Stomach (tissue), 9 donors: Measurements from ENCODE around the gene SIGLEC7. TPM values are rescaled to one million over a fixed set of nuclear protein-coding genes. Genes with fewer than 3 reads are reported as not detected.

Experiments
- DNase-seq, 2 donors: peaks; one replicate each; pipeline versions ENCODE4 v3.0.0 to v3.0.0-alpha.2; 2013 to 2019
- H3K27ac ChIP-seq, 5 donors: fragments of 200-600 bp in 4 of 5; sonication (generic) in 4 of 5; one replicate each; pipeline ENCODE4 v1.5.1; 2013 to 2019; ENCODE audit warnings: mild to moderate bottlenecking in 1 of 5, moderate library complexity in 1 of 5
- H3K27me3 ChIP-seq, 3 donors: fragments of 200-600 bp; sonication (generic); one replicate each; pipeline ENCODE4 v1.5.1; 2017 to 2019; ENCODE audit warnings: mixed run types in 1 of 3
- H3K36me3 ChIP-seq, 4 donors: fragments of 200-600 bp; sonication (generic); 1 replicate in 3 of 4; 2 replicates in 1 of 4; pipeline ENCODE4 v1.5.1; 2016 to 2019
- H3K4me1 ChIP-seq, 4 donors: fragments of 200-600 bp; sonication (generic); one replicate each; pipeline ENCODE4 v1.5.1; 2016 to 2019
- H3K4me3 ChIP-seq, 4 donors: fragments of 200-600 bp; sonication (generic) in 3 of 4; one replicate each; pipeline ENCODE4 v1.5.1; 2016 to 2019; ENCODE audit warnings: mild to moderate bottlenecking in 1 of 4
- H3K9me3 ChIP-seq, 4 donors: fragments of 200-600 bp; sonication (generic); one replicate each; pipeline ENCODE4 v1.5.1; 2016 to 2019
- EP300 ChIP-seq: sonication (generic); formaldehyde crosslinking; IDR thresholded peaks from one replicate; pipeline ENCODE4 v1.6.1; 2017; ENCODE audit warnings: antibody characterized with exemption
- POLR2A ChIP-seq, 4 donors: fragments of 450-650 bp; IDR thresholded peaks; one replicate each; pipeline ENCODE4 v1.6.1; 2016; ENCODE audit warnings: antibody characterized with exemption in 4 of 4, control low read depth in 2 of 4, mild to moderate bottlenecking in 1 of 4, moderate library complexity in 1 of 4
- POLR2AphosphoS5 ChIP-seq, 3 donors: sonication (generic); formaldehyde crosslinking; IDR thresholded peaks; one replicate each; pipeline ENCODE4 v1.6.1; 2016; ENCODE audit warnings: antibody characterized with exemption in 3 of 3
- WGBS, 5 donors: extraction: QIAGEN DNeasy Blood & Tissue Kit in 3 of 5; methylation state at CpG; one replicate each; pipeline versions ENCODE4 v1.1.5 to v1.1.7; 2013 to 2018; 5-methylcytosine and 5-hydroxymethylcytosine counted together
- intact Hi-C: fragments of 100-400 bp; cut with DNase I; formaldehyde crosslinking; loops from one replicate; pipeline ENCODE4 v1.15.1; 2023; ENCODE audit warnings: low total_unique reads
- polyA plus RNA-seq, 3 donors: library from polyadenylated mRNA; stranded (reverse); fragments of 200-250 nt; gene quantifications; one replicate each; pipeline ENCODE4 v1.2.3, GENCODE V29; 2013
- total RNA-seq, 5 donors: library from RNA; depleted of rRNA; stranded (reverse); fragments of >200 nt; gene quantifications; one replicate each; pipeline versions ENCODE4 v1.1.0 to v1.2.3, GENCODE V29; 2014 to 2016
- TF ChIP-seq, protein P1 (sequence below), 7 experiments: fragments of 450-650 bp in 4 of 7; fragments of 200-600 bp in 3 of 7; sonication (generic) in 3 of 7; IDR thresholded peaks; one replicate each; pipeline ENCODE4 v1.5.1; 2016 to 2019; ENCODE audit warnings: antibody characterized with exemption in 7 of 7, control low read depth in 2 of 7, mild to moderate bottlenecking in 1 of 7
- donor health status: healthy with polysubstance abuse.
- donor health status: Bipolar disorder and iron deficiency.
- donor health status: healthy.

Gene SIGLEC7
- total and polyA plus RNA-seq, 8 donors, result 0.18 to 1.8 (median 0.90) TPM; not detected in 4

DNA sequence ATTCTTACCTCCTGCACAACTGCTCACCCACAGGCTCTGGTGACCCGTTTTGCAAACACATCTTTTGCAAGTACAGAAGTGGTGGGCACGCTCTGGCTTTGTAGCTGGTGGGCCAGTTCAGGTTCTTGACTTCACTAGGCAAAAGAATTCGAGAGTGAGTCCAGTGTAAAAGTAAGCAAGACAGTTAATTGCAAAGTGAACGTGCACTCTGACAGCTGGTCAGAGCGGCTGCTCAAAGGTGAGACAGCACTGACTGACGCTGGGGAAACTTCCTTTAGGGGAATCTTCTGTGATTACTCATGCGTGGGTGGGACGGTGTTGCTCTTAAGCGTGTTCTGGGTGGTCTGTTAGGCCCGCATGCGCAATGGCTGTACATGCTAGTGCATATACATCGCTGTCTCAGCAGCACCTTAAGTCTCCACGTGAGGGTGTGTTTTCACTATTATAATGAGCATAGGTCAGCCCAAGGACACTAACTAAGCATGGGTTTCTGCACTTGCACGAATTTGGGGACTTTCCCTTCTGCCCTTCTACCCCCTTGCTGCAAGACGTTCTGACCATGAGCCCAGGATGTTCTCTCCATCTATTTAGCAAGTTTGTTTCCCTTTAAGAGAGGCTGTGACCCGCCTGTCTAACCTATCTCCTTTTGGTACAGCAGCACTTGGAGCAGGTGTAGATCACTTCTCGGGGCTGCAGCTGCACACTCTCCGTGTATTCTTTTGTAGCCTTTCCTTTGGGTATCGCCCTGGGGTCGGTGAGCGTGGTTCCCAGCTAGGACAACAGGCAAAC lies 52.6 kb downstream of the SIGLEC7 start:
- no peaks in the 10 kb centered on the region for H3K36me3 ChIP-seq
- TF ChIP-seq POLR2A (IDR thresholded peaks at IDR 0.05) (no peak), EP300 (no peak), POLR2AphosphoS5 (IDR thresholded peaks at IDR 0.05) (no peak)
- TF ChIP-seq, protein P1, sequence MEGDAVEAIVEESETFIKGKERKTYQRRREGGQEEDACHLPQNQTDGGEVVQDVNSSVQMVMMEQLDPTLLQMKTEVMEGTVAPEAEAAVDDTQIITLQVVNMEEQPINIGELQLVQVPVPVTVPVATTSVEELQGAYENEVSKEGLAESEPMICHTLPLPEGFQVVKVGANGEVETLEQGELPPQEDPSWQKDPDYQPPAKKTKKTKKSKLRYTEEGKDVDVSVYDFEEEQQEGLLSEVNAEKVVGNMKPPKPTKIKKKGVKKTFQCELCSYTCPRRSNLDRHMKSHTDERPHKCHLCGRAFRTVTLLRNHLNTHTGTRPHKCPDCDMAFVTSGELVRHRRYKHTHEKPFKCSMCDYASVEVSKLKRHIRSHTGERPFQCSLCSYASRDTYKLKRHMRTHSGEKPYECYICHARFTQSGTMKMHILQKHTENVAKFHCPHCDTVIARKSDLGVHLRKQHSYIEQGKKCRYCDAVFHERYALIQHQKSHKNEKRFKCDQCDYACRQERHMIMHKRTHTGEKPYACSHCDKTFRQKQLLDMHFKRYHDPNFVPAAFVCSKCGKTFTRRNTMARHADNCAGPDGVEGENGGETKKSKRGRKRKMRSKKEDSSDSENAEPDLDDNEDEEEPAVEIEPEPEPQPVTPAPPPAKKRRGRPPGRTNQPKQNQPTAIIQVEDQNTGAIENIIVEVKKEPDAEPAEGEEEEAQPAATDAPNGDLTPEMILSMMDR (IDR thresholded peaks at IDR 0.05), result no peak
- intact Hi-C loops, result no loop called here

DNA sequence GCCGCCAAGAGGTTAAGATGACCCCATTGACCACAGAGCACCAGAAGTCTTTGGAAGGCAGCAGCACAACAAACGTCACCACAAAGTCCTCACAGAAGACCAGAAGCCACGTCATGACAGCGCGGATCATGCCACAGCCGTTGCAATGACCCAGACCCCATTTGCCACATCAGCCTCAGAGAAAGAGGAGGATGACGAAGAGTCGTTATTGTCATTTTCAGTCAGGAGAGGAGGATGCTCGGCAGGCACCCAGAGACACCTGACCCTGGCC lies 53.1 kb downstream of the SIGLEC7 start:
- no peaks in the 10 kb centered on the region for H3K36me3 ChIP-seq
- H3K4me1 ChIP-seq, result no peaks in the 10 kb centered on the region
- WGBS, 5 donors, result 82 to 90% (median 87%) methylated on average over 6 to 9 of the region's 9 CpGs
- no peak for TF ChIP-seq POLR2A (IDR thresholded peaks at IDR 0.05)
- TF ChIP-seq EP300, result no peak
- TF ChIP-seq, protein P1 (IDR thresholded peaks at IDR 0.05), result no peak
- TF ChIP-seq POLR2AphosphoS5 (IDR thresholded peaks at IDR 0.05), result no peak
- no peaks in the 10 kb centered on the region for H3K9me3 ChIP-seq
- H3K27me3 ChIP-seq, result peaks cover 0 to 36% (median 10%) of the 10 kb centered on the region in 3 donors
- no peak overlapping the region for H3K27ac ChIP-seq
- no peak for DNase-seq
- H3K4me3 ChIP-seq, result no peak overlapping the region
- intact Hi-C loops, result no loop called here

More for the DNA sequence above, 52.6 kb downstream of the SIGLEC7 start:
- DNase-seq, result no peak
- Histone ChIP-seq H3K27ac (no peak overlapping the region), H3K4me3 (no peak overlapping the region), H3K27me3 (peaks cover 0 to 31% (median 7%) of the 10 kb centered on the region in 3 donors), H3K4me1 (no peaks in the 10 kb centered on the region), H3K9me3 (no peaks in the 10 kb centered on the region)
- 56 to 67% (median 59%) methylated on average over 16 to 21 of the region's 21 CpGs for WGBS, 5 donors

DNA sequence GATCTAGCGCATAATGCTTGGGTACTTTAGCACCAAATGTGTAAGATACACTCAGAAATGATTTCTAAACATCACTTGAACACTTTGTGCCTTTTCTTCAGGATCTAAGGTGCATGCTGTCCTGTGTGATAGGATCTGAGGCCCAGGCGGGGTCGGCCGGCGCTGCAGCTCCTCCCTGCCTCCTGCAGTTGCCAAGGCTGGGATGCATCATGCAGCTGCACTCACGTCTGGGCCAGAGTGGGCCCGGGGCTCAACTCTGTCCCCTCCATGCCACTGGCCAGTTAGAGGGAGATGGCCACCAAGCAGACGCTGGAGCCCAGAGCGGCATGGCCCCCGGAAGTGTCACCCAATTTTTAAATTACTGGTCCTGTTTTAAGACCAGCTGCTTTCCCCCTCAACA lies 53.5 kb downstream of the SIGLEC7 start:
- no peaks in the 10 kb centered on the region for H3K9me3 ChIP-seq
- DNase-seq, result no peak
- H3K4me1 ChIP-seq, result no peaks in the 10 kb centered on the region
- H3K27ac ChIP-seq, result no peak overlapping the region
- 76 to 93% (median 89%) methylated on average over 8 to 10 of the region's 10 CpGs for WGBS, 5 donors
- intact Hi-C loops, result no loop called here
- peaks cover 0 to 40% (median 10%) of the 10 kb centered on the region in 3 donors for H3K27me3 ChIP-seq
- H3K36me3 ChIP-seq, result no peaks in the 10 kb centered on the region
- H3K4me3 ChIP-seq, result no peak overlapping the region
- TF ChIP-seq POLR2AphosphoS5 (IDR thresholded peaks at IDR 0.05) (no peak), POLR2A (IDR thresholded peaks at IDR 0.05) (no peak), EP300 (no peak)
- TF ChIP-seq, protein P1 (IDR thresholded peaks at IDR 0.05), result no peak

DNA sequence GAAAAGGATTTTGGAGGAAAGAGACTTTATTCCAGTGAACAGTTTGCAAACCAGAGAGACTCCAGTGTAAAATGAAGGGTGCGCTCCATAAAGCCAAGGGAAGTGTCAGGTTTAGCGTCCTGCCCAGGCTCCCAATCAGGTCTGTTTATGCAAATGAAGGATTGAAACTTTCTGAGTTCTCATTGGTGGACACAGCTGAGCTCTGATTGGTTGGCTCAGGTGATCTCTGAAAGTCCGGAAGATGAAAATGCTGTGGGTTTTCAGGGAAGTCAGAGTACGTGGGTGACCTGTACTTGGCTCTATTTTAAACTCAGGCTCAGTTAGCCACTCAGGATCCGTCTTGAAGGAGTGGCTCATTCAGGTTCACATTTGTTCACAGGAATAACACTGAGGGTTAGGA lies 54.1 kb downstream of the SIGLEC7 start:
- Histone ChIP-seq H3K4me3 (no peak overlapping the region), H3K36me3 (no peaks in the 10 kb centered on the region), H3K27ac (no peak overlapping the region), H3K27me3 (peaks cover 0 to 45% (median 10%) of the 10 kb centered on the region in 3 donors), H3K4me1 (no peaks in the 10 kb centered on the region), H3K9me3 (no peaks in the 10 kb centered on the region)
- 67 to 75% (median 70%) methylated on average over 5 of the region's 5 CpGs for WGBS, 5 donors
- intact Hi-C loops, result no loop called here
- TF ChIP-seq, protein P1 (IDR thresholded peaks at IDR 0.05), result no peak
- TF ChIP-seq POLR2AphosphoS5 (IDR thresholded peaks at IDR 0.05) (no peak), POLR2A (IDR thresholded peaks at IDR 0.05) (no peak), EP300 (no peak)
- no peak for DNase-seq
